Hematopoietic multipotent progenitor cell treated with erythropoietin and hydrocortisone succinate and interleukin-3 and kit ligand, for 8 days (in vitro differentiated cells): Measurements from ENCODE around the gene NRP2.

Source experiments
- DNase-seq: peaks from one replicate; pipeline ENCODE4 v3.0.0-alpha.2; 2015

The NRP2 gene

GRCh38 chr2:205682239-205682970 lies at the start of gene NRP2:
Gene NRP2 (plus strand): TSS chr2:205682501. CDS start chr2:205683291, 790 bp downstream.
- DNase-seq, result peak; percentile 55

- no peak for DNase-seq
Measured at GRCh38 chr2:205633994-205634393, 48.3 kb upstream of the NRP2 start.

GRCh38 chr2:205636549-205637319 lies 45.6 kb upstream of the NRP2 start:
- no peak for DNase-seq

- DNase-seq, result no peak
Measured at GRCh38 chr2:205637320-205637602, 45.0 kb upstream of the NRP2 start.

GRCh38 chr2:205637779-205638503 lies 44.4 kb upstream of the NRP2 start:
- no peak for DNase-seq

GRCh38 chr2:205640716-205641115 lies 41.6 kb upstream of the NRP2 start:
- DNase-seq, result no peak

GRCh38 chr2:205642599-205643356 lies 39.5 kb upstream of the NRP2 start:
- DNase-seq, result no peak

- no peak for DNase-seq
Measured at GRCh38 chr2:205643391-205643885, 38.9 kb upstream of the NRP2 start.

GRCh38 chr2:205644018-205644417 lies 38.3 kb upstream of the NRP2 start:
- DNase-seq, result no peak

- DNase-seq, result no peak
Measured at GRCh38 chr2:205646680-205647079, 35.6 kb upstream of the NRP2 start.

GRCh38 chr2:205650450-205650849 lies 31.9 kb upstream of the NRP2 start:
- no peak for DNase-seq

GRCh38 chr2:205650931-205651330 lies 31.4 kb upstream of the NRP2 start:
- no peak for DNase-seq

GRCh38 chr2:205651719-205652118 lies 30.6 kb upstream of the NRP2 start:
- no peak for DNase-seq

GRCh38 chr2:205654878-205655605 lies 27.3 kb upstream of the NRP2 start:
- DNase-seq, result no peak

- DNase-seq, result no peak
Measured at GRCh38 chr2:205655779-205656456, 26.4 kb upstream of the NRP2 start.

- DNase-seq, result no peak
Measured at GRCh38 chr2:205656461-205656860, 25.8 kb upstream of the NRP2 start.

- no peak for DNase-seq
Measured at GRCh38 chr2:205656941-205657340, 25.4 kb upstream of the NRP2 start.

- no peak for DNase-seq
Measured at GRCh38 chr2:205657579-205657978, 24.7 kb upstream of the NRP2 start.

- DNase-seq, result no peak
Measured at GRCh38 chr2:205658068-205658467, 24.2 kb upstream of the NRP2 start.

GRCh38 chr2:205658572-205658971 lies 23.7 kb upstream of the NRP2 start:
- no peak for DNase-seq

GRCh38 chr2:205659922-205660321 lies 22.4 kb upstream of the NRP2 start:
- DNase-seq, result no peak
